Liver (tissue), 9 donors: ENCODE results near the gene RPUSD1. TPM values are rescaled to one million over a fixed set of nuclear protein-coding genes. Genes with fewer than 3 reads are reported as not detected.

Experiments used
- DNase-seq: peaks from one replicate; pipeline ENCODE4 v3.0.0-alpha.2; 2017; ENCODE audit warnings: low spot score
- H3K27ac ChIP-seq, 2 donors: one replicate each; pipeline ENCODE4 v1.7.0; 2013; ENCODE audit warnings: inconsistent platforms in 2 of 2, low read length in 2 of 2, control low read depth in 1 of 2, low read depth in 1 of 2, mild to moderate bottlenecking in 1 of 2
- H3K27me3 ChIP-seq, 4 donors: one replicate each; pipeline versions ENCODE4 v1.6.1 to v1.7.0; 2013; ENCODE audit warnings: low read length in 3 of 4, inconsistent platforms in 1 of 4, mild to moderate bottlenecking in 1 of 4, moderate library complexity in 1 of 4; ENCODE audit not compliant: control insufficient read depth in 4 of 4, insufficient read depth in 4 of 4
- H3K36me3 ChIP-seq, 4 donors: one replicate each; pipeline versions ENCODE4 v1.6.1 to v1.7.0; 2013; ENCODE audit warnings: low read length in 3 of 4, mild to moderate bottlenecking in 3 of 4, low read depth in 1 of 4, moderate library complexity in 1 of 4; ENCODE audit not compliant: control insufficient read depth in 4 of 4, insufficient read depth in 3 of 4
- H3K4me1 ChIP-seq, 4 donors: one replicate each; pipeline versions ENCODE4 v1.6.1 to v1.7.0; 2013; ENCODE audit warnings: low read length in 3 of 4, mild to moderate bottlenecking in 3 of 4, moderate library complexity in 1 of 4; ENCODE audit not compliant: control insufficient read depth in 4 of 4, insufficient read depth in 4 of 4
- H3K4me3 ChIP-seq, 3 donors: one replicate each; pipeline versions ENCODE4 v1.6.1 to v1.7.0; 2013; ENCODE audit warnings: low read length in 3 of 3, control low read depth in 1 of 3, low read depth in 1 of 3, mild to moderate bottlenecking in 1 of 3
- H3K9ac ChIP-seq, 2 donors: one replicate each; pipeline ENCODE4 v1.7.0; 2013; ENCODE audit warnings: low read length in 2 of 2, mild to moderate bottlenecking in 2 of 2, moderate library complexity in 2 of 2, control low read depth in 1 of 2, low read depth in 1 of 2
- H3K9me3 ChIP-seq, 4 donors: one replicate each; pipeline versions ENCODE4 v1.6.1 to v1.7.0; 2013; ENCODE audit warnings: low read length in 3 of 4; ENCODE audit not compliant: control insufficient read depth in 4 of 4
- EGR1 ChIP-seq, 2 donors: IDR thresholded peaks; 2 replicates each; pipeline ENCODE4 v1.6.1; 2016 to 2018; ENCODE audit warnings: antibody characterized with exemption in 2 of 2, low read depth in 2 of 2
- FOXA1 ChIP-seq: IDR thresholded peaks from 2 replicates; pipeline ENCODE4 v1.6.1; 2016; ENCODE audit warnings: antibody characterized with exemption
- FOXA2 ChIP-seq: IDR thresholded peaks from 2 replicates; pipeline ENCODE4 v1.6.1; 2016; ENCODE audit warnings: antibody characterized with exemption
- HNF4A ChIP-seq, 2 donors: conservative IDR thresholded peaks; 2 replicates each; pipeline ENCODE4 v1.6.1; 2016; ENCODE audit warnings: antibody characterized with exemption in 2 of 2, mild to moderate bottlenecking in 2 of 2
- HNF4G ChIP-seq: IDR thresholded peaks from 2 replicates; pipeline ENCODE4 v1.6.1; 2016; ENCODE audit warnings: antibody characterized with exemption
- NR2F2 ChIP-seq: IDR thresholded peaks from 2 replicates; pipeline ENCODE4 v1.6.1; 2016; ENCODE audit warnings: antibody characterized with exemption
- RAD21 ChIP-seq, 2 donors: IDR thresholded peaks; 2 replicates each; pipeline ENCODE4 v1.6.1; 2016; ENCODE audit warnings: antibody characterized with exemption in 2 of 2, mild to moderate bottlenecking in 2 of 2
- RXRA ChIP-seq, 2 donors: IDR thresholded peaks; 2 replicates each; pipeline ENCODE4 v1.6.1; 2017 to 2018; ENCODE audit warnings: antibody characterized with exemption in 2 of 2, mild to moderate bottlenecking in 1 of 2
- SP1 ChIP-seq: IDR thresholded peaks from 2 replicates; pipeline ENCODE4 v1.6.1; 2018; ENCODE audit warnings: antibody characterized with exemption, mild to moderate bottlenecking
- TAF1 ChIP-seq: conservative IDR thresholded peaks from 2 replicates; pipeline ENCODE4 v1.6.1; 2016; ENCODE audit warnings: antibody characterized with exemption, mild to moderate bottlenecking
- whole genome bisulfite sequencing: extraction: QIAGEN DNeasy Blood & Tissue Kit; methylation state at CpG from one replicate; pipeline ENCODE4 v1.1.7; 2013; 5-methylcytosine and 5-hydroxymethylcytosine counted together
- polyA plus RNA-seq, 2 donors: library from polyadenylated mRNA; stranded (reverse) in 1 of 2; unstranded in 1 of 2; fragments of 200-250 nt in 1 of 2; fragments of >200 nt in 1 of 2; fragmentation: Nextera tagmentation in 1 of 2; extraction: Ambion mirVana in 1 of 2; gene quantifications; one replicate each; pipeline versions ENCODE4 v1.2.1 to v1.2.3, GENCODE V29; 2013 to 2015
- total RNA-seq, 2 donors: library from RNA; depleted of rRNA; stranded (reverse); fragments of >200 nt; gene quantifications; one replicate each; pipeline ENCODE4 v1.2.3, GENCODE V29; 2014
- TF ChIP-seq, protein P1 (sequence below): fragments of 150-350 bp; IDR thresholded peaks from 2 replicates; pipeline ENCODE4 v1.5.1; 2017; ENCODE audit warnings: improper control_type of control experiment, low read depth, low read length; ENCODE audit not compliant: missing input control
- TF ChIP-seq, protein P2 (sequence below): IDR thresholded peaks from 2 replicates; pipeline ENCODE4 v1.6.1; 2016; ENCODE audit warnings: antibody characterized with exemption, mild to moderate bottlenecking
- TF ChIP-seq, protein P3 (sequence below): IDR thresholded peaks from 2 replicates; pipeline ENCODE4 v1.6.1; 2016; ENCODE audit warnings: antibody characterized with exemption
- donor health status: healthy.
- donor health status: healthy.
- donor health status: healthy.
- donor health status: healthy.
- donor health status: healthy.

RPUSD1 gene
- total and polyA plus RNA-seq, 4 donors = 4.5 to 10.7 (median 8.9) TPM

DNA sequence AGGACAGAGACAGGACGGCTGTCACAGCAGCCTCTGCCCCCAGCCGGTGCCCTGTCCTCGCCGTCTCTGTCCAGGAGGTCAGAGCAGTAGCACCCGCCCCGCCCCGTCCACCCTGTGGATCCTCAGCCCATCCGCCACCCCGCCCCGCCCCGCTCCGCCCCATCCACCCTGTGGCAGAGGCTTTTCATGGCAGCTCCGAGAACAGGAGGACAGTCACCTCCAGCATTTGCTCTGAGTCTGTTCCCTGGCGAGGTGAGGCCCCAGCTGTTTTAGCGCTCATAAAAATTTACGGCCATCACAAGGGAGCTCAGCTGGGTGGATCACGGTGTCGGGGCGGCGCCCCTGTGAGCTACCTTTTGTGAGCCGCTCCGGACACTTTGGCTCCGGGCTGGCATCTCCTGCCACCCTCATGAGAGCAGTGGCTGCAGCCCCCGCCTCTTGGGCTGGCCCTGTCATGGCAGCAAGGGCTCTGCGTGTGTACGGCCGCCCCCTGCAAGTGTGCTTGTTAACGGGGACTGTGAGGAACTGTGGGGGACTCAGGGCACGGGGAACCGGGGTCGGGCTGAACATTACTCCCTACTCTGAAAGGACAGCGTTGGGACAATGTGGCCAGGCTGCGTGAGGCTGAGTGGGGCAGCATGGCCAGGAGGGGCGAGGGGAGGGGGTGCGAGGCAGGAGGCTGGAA is 44.6 kb upstream of the RPUSD1 start:
- TF ChIP-seq HNF4G = no peak
- no peak for TF ChIP-seq FOXA1
- TF ChIP-seq, protein P1, sequence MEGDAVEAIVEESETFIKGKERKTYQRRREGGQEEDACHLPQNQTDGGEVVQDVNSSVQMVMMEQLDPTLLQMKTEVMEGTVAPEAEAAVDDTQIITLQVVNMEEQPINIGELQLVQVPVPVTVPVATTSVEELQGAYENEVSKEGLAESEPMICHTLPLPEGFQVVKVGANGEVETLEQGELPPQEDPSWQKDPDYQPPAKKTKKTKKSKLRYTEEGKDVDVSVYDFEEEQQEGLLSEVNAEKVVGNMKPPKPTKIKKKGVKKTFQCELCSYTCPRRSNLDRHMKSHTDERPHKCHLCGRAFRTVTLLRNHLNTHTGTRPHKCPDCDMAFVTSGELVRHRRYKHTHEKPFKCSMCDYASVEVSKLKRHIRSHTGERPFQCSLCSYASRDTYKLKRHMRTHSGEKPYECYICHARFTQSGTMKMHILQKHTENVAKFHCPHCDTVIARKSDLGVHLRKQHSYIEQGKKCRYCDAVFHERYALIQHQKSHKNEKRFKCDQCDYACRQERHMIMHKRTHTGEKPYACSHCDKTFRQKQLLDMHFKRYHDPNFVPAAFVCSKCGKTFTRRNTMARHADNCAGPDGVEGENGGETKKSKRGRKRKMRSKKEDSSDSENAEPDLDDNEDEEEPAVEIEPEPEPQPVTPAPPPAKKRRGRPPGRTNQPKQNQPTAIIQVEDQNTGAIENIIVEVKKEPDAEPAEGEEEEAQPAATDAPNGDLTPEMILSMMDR = no peak
- no peak for TF ChIP-seq RXRA (IDR thresholded peaks at IDR 0.05)
- no peak for TF ChIP-seq FOXA2
- no peak for TF ChIP-seq HNF4A (conservative IDR thresholded peaks at IDR 0.05)
- TF ChIP-seq TAF1 = no peak
- TF ChIP-seq, protein P2, sequence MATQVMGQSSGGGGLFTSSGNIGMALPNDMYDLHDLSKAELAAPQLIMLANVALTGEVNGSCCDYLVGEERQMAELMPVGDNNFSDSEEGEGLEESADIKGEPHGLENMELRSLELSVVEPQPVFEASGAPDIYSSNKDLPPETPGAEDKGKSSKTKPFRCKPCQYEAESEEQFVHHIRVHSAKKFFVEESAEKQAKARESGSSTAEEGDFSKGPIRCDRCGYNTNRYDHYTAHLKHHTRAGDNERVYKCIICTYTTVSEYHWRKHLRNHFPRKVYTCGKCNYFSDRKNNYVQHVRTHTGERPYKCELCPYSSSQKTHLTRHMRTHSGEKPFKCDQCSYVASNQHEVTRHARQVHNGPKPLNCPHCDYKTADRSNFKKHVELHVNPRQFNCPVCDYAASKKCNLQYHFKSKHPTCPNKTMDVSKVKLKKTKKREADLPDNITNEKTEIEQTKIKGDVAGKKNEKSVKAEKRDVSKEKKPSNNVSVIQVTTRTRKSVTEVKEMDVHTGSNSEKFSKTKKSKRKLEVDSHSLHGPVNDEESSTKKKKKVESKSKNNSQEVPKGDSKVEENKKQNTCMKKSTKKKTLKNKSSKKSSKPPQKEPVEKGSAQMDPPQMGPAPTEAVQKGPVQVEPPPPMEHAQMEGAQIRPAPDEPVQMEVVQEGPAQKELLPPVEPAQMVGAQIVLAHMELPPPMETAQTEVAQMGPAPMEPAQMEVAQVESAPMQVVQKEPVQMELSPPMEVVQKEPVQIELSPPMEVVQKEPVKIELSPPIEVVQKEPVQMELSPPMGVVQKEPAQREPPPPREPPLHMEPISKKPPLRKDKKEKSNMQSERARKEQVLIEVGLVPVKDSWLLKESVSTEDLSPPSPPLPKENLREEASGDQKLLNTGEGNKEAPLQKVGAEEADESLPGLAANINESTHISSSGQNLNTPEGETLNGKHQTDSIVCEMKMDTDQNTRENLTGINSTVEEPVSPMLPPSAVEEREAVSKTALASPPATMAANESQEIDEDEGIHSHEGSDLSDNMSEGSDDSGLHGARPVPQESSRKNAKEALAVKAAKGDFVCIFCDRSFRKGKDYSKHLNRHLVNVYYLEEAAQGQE = no peak
- TF ChIP-seq, protein P3, sequence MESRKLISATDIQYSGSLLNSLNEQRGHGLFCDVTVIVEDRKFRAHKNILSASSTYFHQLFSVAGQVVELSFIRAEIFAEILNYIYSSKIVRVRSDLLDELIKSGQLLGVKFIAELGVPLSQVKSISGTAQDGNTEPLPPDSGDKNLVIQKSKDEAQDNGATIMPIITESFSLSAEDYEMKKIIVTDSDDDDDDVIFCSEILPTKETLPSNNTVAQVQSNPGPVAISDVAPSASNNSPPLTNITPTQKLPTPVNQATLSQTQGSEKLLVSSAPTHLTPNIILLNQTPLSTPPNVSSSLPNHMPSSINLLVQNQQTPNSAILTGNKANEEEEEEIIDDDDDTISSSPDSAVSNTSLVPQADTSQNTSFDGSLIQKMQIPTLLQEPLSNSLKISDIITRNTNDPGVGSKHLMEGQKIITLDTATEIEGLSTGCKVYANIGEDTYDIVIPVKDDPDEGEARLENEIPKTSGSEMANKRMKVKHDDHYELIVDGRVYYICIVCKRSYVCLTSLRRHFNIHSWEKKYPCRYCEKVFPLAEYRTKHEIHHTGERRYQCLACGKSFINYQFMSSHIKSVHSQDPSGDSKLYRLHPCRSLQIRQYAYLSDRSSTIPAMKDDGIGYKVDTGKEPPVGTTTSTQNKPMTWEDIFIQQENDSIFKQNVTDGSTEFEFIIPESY = no peak
- no peak for TF ChIP-seq SP1
- H3K4me3 ChIP-seq = no peak overlapping the region
- DNase-seq = no peak

DNA sequence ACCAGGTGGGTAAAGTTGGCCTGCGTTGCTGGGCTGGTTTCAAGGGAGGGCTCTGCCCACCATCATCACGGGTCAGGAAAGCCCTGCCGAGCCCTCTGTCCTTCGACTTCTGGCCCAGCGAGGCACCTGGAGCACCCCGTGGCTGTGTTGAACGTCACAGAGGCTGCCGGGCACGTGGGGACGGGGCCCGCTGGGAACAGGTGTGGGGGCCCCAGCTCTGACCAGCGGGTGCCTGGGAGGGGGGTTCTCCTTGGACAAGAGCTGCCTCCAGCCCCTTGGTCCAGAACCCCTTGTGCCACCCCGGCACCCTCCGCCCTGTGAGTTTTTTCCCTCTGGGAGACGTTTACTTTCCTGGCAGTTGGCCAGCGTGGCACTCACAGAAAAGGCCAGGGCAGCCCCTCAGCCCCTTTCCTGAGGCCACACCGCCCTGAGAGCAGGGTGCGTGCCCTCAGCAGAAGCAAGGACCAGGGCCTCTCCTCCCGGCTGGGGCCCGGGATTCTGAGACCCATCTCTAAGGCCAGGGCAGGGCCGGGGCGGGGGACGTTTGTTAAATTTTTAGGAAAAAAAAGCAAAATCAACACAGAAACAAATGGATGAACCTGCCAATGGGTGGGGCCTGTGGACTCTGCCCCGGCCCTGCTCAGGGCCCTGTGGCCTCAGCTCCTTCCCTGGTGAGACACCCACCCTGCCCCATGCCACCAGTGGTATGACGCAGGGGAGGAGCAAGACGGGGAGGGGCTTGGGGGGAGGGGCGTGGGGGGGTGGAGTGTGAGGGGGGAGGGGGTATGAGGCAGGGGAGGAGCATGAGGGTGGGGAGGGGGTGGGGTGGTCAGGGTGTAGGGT is 43.6 kb upstream of the RPUSD1 start:
- Histone ChIP-seq H3K4me1 (no peaks in the 10 kb centered on the region), H3K27ac (no peak overlapping the region), H3K4me3 (no peak overlapping the region), H3K9ac (no peak overlapping the region), H3K9me3 (peaks cover 0 to 13% (median 9%) of the 10 kb centered on the region in 4 donors), H3K27me3 (no peaks in the 10 kb centered on the region), H3K36me3 (no peaks in the 10 kb centered on the region)
- DNase-seq = no peak
- WGBS = 71% methylated on average over 27 of the region's 27 CpGs
- TF ChIP-seq TAF1 (no peak), RAD21 (IDR thresholded peaks at IDR 0.05) (no peak), HNF4G (no peak), EGR1 (IDR thresholded peaks at IDR 0.05; ENCODE audit: low read depth in 2 of 2) (no peak), NR2F2 (no peak), RXRA (IDR thresholded peaks at IDR 0.05) (no peak)
- TF ChIP-seq, protein P1 = no peak
- TF ChIP-seq, protein P3 = no peak
- TF ChIP-seq, protein P2 = no peak

More for the DNA sequence above, 44.6 kb upstream of the RPUSD1 start:
- no peaks in the 10 kb centered on the region for H3K36me3 ChIP-seq
- H3K4me1 ChIP-seq = no peaks in the 10 kb centered on the region
- no peaks in the 10 kb centered on the region for H3K27me3 ChIP-seq
- H3K27ac ChIP-seq = no peak overlapping the region
- 81% methylated on average over 35 of the region's 35 CpGs for WGBS
- H3K9ac ChIP-seq = no peak overlapping the region
- H3K9me3 ChIP-seq = peaks cover 0 to 13% (median 10%) of the 10 kb centered on the region in 4 donors
